ENCODE data around the gene ADARB1.

Gene ADARB1

DNA sequence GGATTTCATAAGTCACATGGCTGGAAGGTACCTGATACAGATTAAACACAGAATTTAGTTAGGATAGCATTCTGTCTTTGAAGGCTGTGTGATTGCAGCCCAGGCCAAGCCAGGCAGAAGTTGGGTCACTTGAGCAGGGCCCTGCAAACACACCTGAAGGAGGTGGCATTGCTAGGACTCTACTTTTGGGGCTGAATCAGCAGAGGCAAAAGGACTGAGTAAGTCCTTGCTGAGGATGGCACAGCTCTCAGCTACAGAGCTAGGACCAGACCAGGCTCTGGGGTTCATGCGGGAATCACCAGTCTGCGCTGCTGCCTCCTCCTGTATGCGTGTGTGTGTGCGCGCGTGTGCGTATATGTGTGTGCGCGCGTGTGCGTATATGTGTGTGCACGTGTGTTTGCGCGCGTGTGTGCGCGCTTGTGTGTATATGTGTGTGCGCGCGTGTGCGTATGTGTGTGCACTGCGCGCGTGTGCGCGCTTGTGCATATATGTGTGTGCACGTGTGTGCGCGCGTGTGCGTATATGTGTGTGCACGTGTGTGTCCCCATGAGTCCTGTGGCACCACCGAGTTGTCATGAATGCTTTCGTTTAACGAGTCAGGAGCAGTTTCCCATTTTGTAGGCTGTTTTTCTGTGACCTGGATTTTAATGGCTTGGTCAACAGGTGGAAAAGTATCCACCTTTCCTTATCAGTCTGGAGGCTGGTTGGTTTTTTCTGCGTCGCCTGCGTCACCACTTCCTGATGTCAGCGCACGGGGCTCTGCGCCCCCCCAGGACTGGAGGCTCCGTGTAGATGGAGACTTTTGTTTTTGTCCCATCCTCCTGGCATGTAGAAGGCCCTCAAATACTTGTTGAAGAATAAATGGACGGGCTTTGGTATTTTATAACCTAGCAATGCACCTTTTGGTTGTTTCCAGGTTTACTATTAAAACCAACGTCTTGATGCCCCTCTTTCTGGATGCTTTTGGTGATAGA lies 34.7 kb downstream of the ADARB1 start:
- no peaks in the 10 kb centered on the region for H3K9me3 ChIP-seq (ENCODE audit: insufficient read depth, low read length)
- no peaks in the 10 kb centered on the region for H3K27me3 ChIP-seq (ENCODE audit: insufficient read depth, insufficient read length)
- H3K4me3 ChIP-seq (ENCODE audit: insufficient read length, low read depth): no peak overlapping the region
- no peaks in the 10 kb centered on the region for H3K36me3 ChIP-seq (ENCODE audit: insufficient read depth, insufficient read length, low read length)
- H3K4me1 ChIP-seq (ENCODE audit: insufficient read depth, insufficient read length): no peaks in the 10 kb centered on the region
- TF ChIP-seq ZNF274 (IDR thresholded peaks at IDR 0.05; ENCODE audit: low read depth, low read length): no peak
- no peak for TF ChIP-seq SUZ12 (IDR thresholded peaks at IDR 0.05; ENCODE audit: extremely low read depth, insufficient read depth, insufficient read length)
- TF ChIP-seq YY1 (IDR thresholded peaks at IDR 0.05; ENCODE audit: insufficient read depth, insufficient read length): no peak
- no peak overlapping the region for H3K9ac ChIP-seq (ENCODE audit: insufficient read length, low read depth)
- DNase-seq (ENCODE audit: low read depth, low spot score): no peak

DNA sequence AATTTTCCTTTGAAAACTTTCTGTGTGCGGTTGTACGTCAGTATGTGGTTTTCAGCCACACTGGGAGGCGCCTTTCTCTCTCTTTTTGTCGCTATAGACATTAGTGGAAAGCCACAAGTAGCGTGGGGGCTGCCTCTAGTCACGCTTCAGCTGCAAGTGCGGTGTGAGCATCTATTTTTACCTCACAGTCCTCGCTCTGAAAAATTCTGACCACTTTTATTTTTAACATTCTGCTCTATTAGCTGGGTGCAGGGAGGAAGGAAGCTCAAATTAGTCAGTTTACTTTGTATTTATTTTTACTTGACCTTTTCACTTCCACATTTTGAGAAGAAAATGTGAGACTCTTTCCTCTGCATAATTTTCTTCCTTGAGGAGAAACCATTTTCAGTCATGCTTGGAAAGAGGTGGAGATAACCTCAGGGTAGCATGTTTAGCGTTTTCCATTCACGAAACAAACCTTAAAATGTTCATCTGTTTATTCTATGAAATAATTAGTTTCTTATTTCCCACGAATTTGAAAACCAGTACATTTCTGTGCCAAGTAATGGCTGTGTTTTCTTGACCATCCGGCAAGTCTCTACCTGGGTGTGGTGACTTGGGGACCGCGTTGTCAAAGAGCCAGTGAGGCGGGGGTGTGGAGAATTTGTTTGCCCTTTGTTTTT lies 35.6 kb downstream of the ADARB1 start:
- Histone ChIP-seq H3K4me1 (ENCODE audit: insufficient read depth, insufficient read length) (no peaks in the 10 kb centered on the region), H3K27me3 (ENCODE audit: insufficient read depth, insufficient read length) (no peaks in the 10 kb centered on the region), H3K9ac (ENCODE audit: insufficient read length, low read depth) (no peak overlapping the region), H3K4me3 (ENCODE audit: insufficient read length, low read depth) (no peak overlapping the region), H3K36me3 (ENCODE audit: insufficient read depth, insufficient read length, low read length) (no peaks in the 10 kb centered on the region), H3K9me3 (ENCODE audit: insufficient read depth, low read length) (no peaks in the 10 kb centered on the region)
- TF ChIP-seq SUZ12 (IDR thresholded peaks at IDR 0.05; ENCODE audit: extremely low read depth, insufficient read depth, insufficient read length) (no peak), ZNF274 (IDR thresholded peaks at IDR 0.05; ENCODE audit: low read depth, low read length) (no peak), YY1 (IDR thresholded peaks at IDR 0.05; ENCODE audit: insufficient read depth, insufficient read length) (no peak)
- no peak for DNase-seq (ENCODE audit: low read depth, low spot score)

DNA sequence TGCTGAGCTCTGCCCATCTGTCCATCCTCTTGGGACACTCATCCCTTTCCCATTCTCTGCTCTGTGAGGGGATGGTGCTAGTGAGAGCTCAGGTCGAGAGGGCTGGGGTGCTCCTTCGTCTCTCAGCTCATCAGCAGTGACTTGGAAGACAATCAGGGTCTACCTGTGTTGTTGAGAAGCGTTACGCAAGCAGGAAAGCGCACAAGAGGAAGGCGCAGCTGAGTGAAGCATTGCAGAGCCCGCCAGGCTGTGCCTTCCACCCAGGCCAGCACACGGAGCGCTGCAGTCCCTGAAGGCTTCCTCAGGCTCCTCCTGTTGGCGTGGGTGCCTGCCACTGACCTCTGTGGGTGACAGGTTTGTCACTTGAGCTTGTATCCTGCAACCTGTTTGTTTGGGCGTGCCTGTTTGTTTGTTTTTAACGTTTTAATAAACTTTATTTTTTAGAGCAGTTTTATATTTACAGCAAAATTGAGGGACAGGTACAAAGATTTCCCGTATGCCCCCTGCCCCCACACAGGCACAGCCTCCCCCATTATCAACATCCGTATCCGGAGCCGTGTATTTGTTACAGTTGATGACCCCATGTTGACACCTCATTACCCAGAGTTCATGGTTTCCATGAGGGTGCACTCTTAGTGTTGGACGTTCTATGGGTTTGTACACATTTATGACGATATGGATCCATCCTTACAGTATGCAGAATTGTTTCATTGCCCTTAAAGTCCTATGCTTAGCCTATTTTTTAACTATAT lies 36.7 kb downstream of the ADARB1 start:
- H3K4me1 ChIP-seq (ENCODE audit: insufficient read depth, insufficient read length): no peaks in the 10 kb centered on the region
- no peak overlapping the region for H3K9ac ChIP-seq (ENCODE audit: insufficient read length, low read depth)
- H3K9me3 ChIP-seq (ENCODE audit: insufficient read depth, low read length): no peaks in the 10 kb centered on the region
- H3K4me3 ChIP-seq (ENCODE audit: insufficient read length, low read depth): no peak overlapping the region
- no peak for TF ChIP-seq YY1 (IDR thresholded peaks at IDR 0.05; ENCODE audit: insufficient read depth, insufficient read length)
- TF ChIP-seq ZNF274 (IDR thresholded peaks at IDR 0.05; ENCODE audit: low read depth, low read length): no peak
- no peak for TF ChIP-seq SUZ12 (IDR thresholded peaks at IDR 0.05; ENCODE audit: extremely low read depth, insufficient read depth, insufficient read length)
- DNase-seq (ENCODE audit: low read depth, low spot score): no peak
- no peaks in the 10 kb centered on the region for H3K36me3 ChIP-seq (ENCODE audit: insufficient read depth, insufficient read length, low read length)
- no peaks in the 10 kb centered on the region for H3K27me3 ChIP-seq (ENCODE audit: insufficient read depth, insufficient read length)

DNA sequence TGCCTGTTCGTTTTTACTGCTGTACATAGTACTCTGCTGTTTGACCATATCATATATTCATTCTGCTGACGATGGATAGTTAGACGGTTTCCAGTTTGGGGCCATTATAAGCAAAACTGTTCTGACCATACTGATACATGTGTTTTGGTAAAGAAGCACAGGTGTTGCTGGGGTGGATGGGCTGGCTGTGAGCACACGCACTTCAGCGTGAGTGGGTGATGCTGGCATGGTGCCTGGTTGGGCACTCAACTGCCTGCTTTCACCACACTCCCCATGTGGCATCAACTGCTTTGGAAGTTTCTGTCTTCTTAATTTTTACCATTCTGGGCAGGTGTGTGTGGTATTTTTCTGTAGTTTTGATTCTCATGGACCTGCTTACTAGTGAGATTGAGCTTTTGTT lies 37.3 kb downstream of the ADARB1 start:
- TF ChIP-seq ZNF274 (IDR thresholded peaks at IDR 0.05; ENCODE audit: low read depth, low read length): no peak
- TF ChIP-seq SUZ12 (IDR thresholded peaks at IDR 0.05; ENCODE audit: extremely low read depth, insufficient read depth, insufficient read length): no peak
- no peak for TF ChIP-seq YY1 (IDR thresholded peaks at IDR 0.05; ENCODE audit: insufficient read depth, insufficient read length)
- no peaks in the 10 kb centered on the region for H3K4me1 ChIP-seq (ENCODE audit: insufficient read depth, insufficient read length)
- DNase-seq (ENCODE audit: low read depth, low spot score): no peak

DNA sequence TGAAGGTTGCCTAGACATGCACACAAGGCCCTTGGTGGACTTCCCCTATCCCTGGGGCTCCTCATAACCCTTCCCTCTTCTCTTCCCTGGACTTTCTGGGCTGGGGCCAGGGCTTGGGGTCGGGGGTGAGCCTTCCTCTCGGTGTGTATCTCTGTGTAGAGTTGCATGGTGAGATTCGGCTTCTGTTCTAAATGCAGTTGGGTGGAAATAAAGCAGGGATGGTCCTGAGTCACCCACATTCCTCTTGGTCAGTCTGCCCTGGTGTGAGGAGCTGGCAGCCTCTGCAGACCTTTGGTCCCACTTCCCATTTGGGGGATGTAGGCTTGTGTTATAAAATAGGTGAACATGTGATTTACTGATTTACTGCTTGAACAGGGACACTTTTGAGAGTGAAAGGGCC lies 38.0 kb downstream of the ADARB1 start:
- no peak for TF ChIP-seq SUZ12 (IDR thresholded peaks at IDR 0.05; ENCODE audit: extremely low read depth, insufficient read depth, insufficient read length)
- no peak for TF ChIP-seq ZNF274 (IDR thresholded peaks at IDR 0.05; ENCODE audit: low read depth, low read length)
- TF ChIP-seq YY1 (IDR thresholded peaks at IDR 0.05; ENCODE audit: insufficient read depth, insufficient read length): no peak
- DNase-seq (ENCODE audit: low read depth, low spot score): no peak
- H3K36me3 ChIP-seq (ENCODE audit: insufficient read depth, insufficient read length, low read length): no peaks in the 10 kb centered on the region
- no peaks in the 10 kb centered on the region for H3K27me3 ChIP-seq (ENCODE audit: insufficient read depth, insufficient read length)
- no peaks in the 10 kb centered on the region for H3K9me3 ChIP-seq (ENCODE audit: insufficient read depth, low read length)
- no peak overlapping the region for H3K9ac ChIP-seq (ENCODE audit: insufficient read length, low read depth)
- no peaks in the 10 kb centered on the region for H3K4me1 ChIP-seq (ENCODE audit: insufficient read depth, insufficient read length)
- H3K4me3 ChIP-seq (ENCODE audit: insufficient read length, low read depth): no peak overlapping the region

More for the DNA sequence above, 37.3 kb downstream of the ADARB1 start:
- no peak overlapping the region for H3K4me3 ChIP-seq (ENCODE audit: insufficient read length, low read depth)
- H3K9me3 ChIP-seq (ENCODE audit: insufficient read depth, low read length): no peaks in the 10 kb centered on the region
- H3K27me3 ChIP-seq (ENCODE audit: insufficient read depth, insufficient read length): no peaks in the 10 kb centered on the region
- H3K9ac ChIP-seq (ENCODE audit: insufficient read length, low read depth): no peak overlapping the region
- no peaks in the 10 kb centered on the region for H3K36me3 ChIP-seq (ENCODE audit: insufficient read depth, insufficient read length, low read length)

DNA sequence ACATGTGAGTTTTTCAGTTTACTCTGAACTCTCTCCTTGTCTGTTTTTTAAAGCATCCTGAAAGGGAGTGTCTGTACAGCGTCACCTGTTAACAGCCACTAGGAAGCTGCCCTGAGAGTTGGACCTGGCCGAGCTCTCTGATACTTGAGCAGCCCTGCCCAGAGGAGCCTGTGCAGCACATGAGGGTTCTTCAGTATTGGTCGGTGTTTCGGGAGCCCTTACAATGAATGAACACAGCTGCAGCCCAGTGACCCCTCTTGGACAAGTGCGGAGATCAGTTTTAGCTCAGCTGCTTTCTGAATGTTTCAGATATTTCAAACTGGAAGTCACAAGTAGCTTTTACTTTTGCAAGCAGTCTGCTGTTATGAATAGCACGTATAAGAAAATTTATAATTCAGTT lies 39.2 kb downstream of the ADARB1 start:
- H3K9me3 ChIP-seq (ENCODE audit: insufficient read depth, low read length): no peaks in the 10 kb centered on the region
- no peaks in the 10 kb centered on the region for H3K4me1 ChIP-seq (ENCODE audit: insufficient read depth, insufficient read length)
- no peak for DNase-seq (ENCODE audit: low read depth, low spot score)
- no peak overlapping the region for H3K4me3 ChIP-seq (ENCODE audit: insufficient read length, low read depth)
- H3K27me3 ChIP-seq (ENCODE audit: insufficient read depth, insufficient read length): no peaks in the 10 kb centered on the region
- no peak overlapping the region for H3K9ac ChIP-seq (ENCODE audit: insufficient read length, low read depth)
- TF ChIP-seq ZNF274 (IDR thresholded peaks at IDR 0.05; ENCODE audit: low read depth, low read length) (no peak), YY1 (IDR thresholded peaks at IDR 0.05; ENCODE audit: insufficient read depth, insufficient read length) (no peak), SUZ12 (IDR thresholded peaks at IDR 0.05; ENCODE audit: extremely low read depth, insufficient read depth, insufficient read length) (no peak)
- no peaks in the 10 kb centered on the region for H3K36me3 ChIP-seq (ENCODE audit: insufficient read depth, insufficient read length, low read length)

All from NT2/D1 (cell line).